OCI-LY1 (cell line): ENCODE results near the gene XPO6.
A peak's percentile ranks its signal among the peaks of the same experiment; 100 is the strongest.

Experiments used
- H2AFZ ChIP-seq: fragments of 200-600 bp; sonication (generic), shearing (Covaris generic); 2 replicates; pipeline ENCODE4 v1.6.0; 2014; ENCODE audit warnings: antibody characterized with exemption, mild to moderate bottlenecking, low read length
- H3F3A ChIP-seq: fragments of 200-600 bp; sonication (generic), shearing (Covaris generic); 2 replicates; pipeline ENCODE4 v1.6.0; 2014; ENCODE audit warnings: mild to moderate bottlenecking, antibody characterized with exemption, low read length, moderate library complexity; ENCODE audit not compliant: insufficient read depth
- H3K27ac ChIP-seq: fragments of 200-600 bp; sonication (generic); 2 replicates; pipeline ENCODE4 v1.5.1; 2014; ENCODE audit warnings: low read length, mixed run types, mild to moderate bottlenecking, low read depth; ENCODE audit not compliant: poor library complexity, severe bottlenecking
- H3K27me3 ChIP-seq: fragments of 200-600 bp; sonication (generic); 2 replicates; pipeline ENCODE4 v1.6.0; 2014; ENCODE audit warnings: antibody characterized with exemption, mild to moderate bottlenecking, low read length, moderate library complexity; ENCODE audit not compliant: insufficient read depth
- H3K36me3 ChIP-seq: fragments of 200-600 bp; sonication (generic); 2 replicates; pipeline ENCODE4 v1.6.1; 2014; ENCODE audit warnings: mild to moderate bottlenecking, antibody characterized with exemption, low read length, moderate library complexity, mixed read lengths; ENCODE audit not compliant: insufficient read depth
- H3K4me1 ChIP-seq: fragments of 200-600 bp; sonication (generic); 2 replicates; pipeline ENCODE4 v1.5.1; 2014; ENCODE audit warnings: mild to moderate bottlenecking, low read length, moderate library complexity; ENCODE audit not compliant: insufficient read depth, severe bottlenecking
- H3K4me2 ChIP-seq: fragments of 200-600 bp; sonication (generic), shearing (Covaris generic); 2 replicates; pipeline ENCODE4 v1.6.1; 2014; ENCODE audit warnings: low read length
- H3K4me3 ChIP-seq: fragments of 200-600 bp; sonication (generic); 2 replicates; pipeline ENCODE4 v1.5.1; 2014; ENCODE audit warnings: low read length, low read depth, mild to moderate bottlenecking, mixed read lengths; ENCODE audit not compliant: poor library complexity, severe bottlenecking
- H3K79me2 ChIP-seq: fragments of 200-600 bp; shearing (Covaris generic); 2 replicates; pipeline ENCODE4 v1.6.1; 2016; ENCODE audit warnings: mixed run types, low read length, mixed read lengths; ENCODE audit not compliant: insufficient read depth
- H3K9ac ChIP-seq: fragments of 200-600 bp; sonication (generic), shearing (Covaris generic); 2 replicates; pipeline ENCODE4 v1.6.1; 2014; ENCODE audit warnings: mild to moderate bottlenecking, low read length, mixed read lengths
- H3K9me2 ChIP-seq: fragments of 200-600 bp; sonication (generic), shearing (Covaris generic); 2 replicates; pipeline ENCODE4 v1.6.1; 2014; ENCODE audit warnings: low read depth, mild to moderate bottlenecking, low read length, mixed read lengths
- H3K9me3 ChIP-seq: fragments of 200-600 bp; shearing (Covaris generic); 2 replicates; pipeline ENCODE4 v1.6.1; 2014; ENCODE audit warnings: low read length, mixed read lengths
- H4K20me1 ChIP-seq: fragments of 200-600 bp; sonication (generic), shearing (Covaris generic); 2 replicates; pipeline ENCODE4 v1.6.0; 2016; ENCODE audit warnings: mild to moderate bottlenecking, low read length; ENCODE audit not compliant: insufficient read depth
- EZH2 ChIP-seq: fragments of 200-600 bp; sonication (generic), shearing (Covaris generic); IDR thresholded peaks from 2 replicates; pipeline ENCODE4 v1.8.0; 2017; ENCODE audit warnings: borderline replicate concordance, mixed run types, mild to moderate bottlenecking, antibody characterized with exemption, low read length, moderate library complexity, mixed read lengths
- TF ChIP-seq, protein P1 (sequence below): fragments of 200-600 bp; sonication (generic), shearing (Covaris generic); IDR thresholded peaks from 2 replicates; pipeline ENCODE4 v1.5.1; 2017; ENCODE audit warnings: mild to moderate bottlenecking, antibody characterized with exemption, low read length, moderate library complexity, mixed read lengths

Gene XPO6

DNA sequence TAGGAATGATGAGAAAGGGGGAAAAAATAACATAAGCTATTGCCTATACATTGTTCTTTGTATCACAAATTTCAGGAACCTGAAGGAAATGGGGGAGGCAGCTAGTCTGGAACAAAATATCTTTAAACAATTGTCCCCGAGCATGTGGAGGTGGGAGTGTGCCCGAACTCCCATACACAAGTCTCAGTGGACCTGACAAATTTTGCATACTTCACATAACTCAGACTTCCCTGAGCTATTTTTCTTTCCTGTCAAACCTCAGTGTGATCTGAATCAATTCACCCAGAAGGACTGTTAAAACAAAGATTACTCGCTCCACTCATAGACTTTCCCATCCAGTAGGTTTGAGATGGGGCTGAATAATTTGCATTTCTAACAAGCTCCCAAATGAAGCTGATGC, 1.6 kb upstream of the XPO6 start:
- Histone ChIP-seq H2AFZ (no peak overlapping the region), H3K9me2 (no peaks in the 10 kb centered on the region), H4K20me1 (no peaks in the 10 kb centered on the region), H3F3A (no peaks in the 10 kb centered on the region), H3K9me3 (no peaks in the 10 kb centered on the region), H3K4me1 (peaks cover 27% of the 10 kb centered on the region), H3K27ac (no peak overlapping the region), H3K4me3 (no peak overlapping the region), H3K9ac (no peak overlapping the region), H3K4me2 (no peak overlapping the region), H3K27me3 (no peaks in the 10 kb centered on the region), H3K79me2 (peaks cover 28% of the 10 kb centered on the region), H3K36me3 (peaks cover 17% of the 10 kb centered on the region)
- TF ChIP-seq EZH2: no peak
- TF ChIP-seq, protein P1, sequence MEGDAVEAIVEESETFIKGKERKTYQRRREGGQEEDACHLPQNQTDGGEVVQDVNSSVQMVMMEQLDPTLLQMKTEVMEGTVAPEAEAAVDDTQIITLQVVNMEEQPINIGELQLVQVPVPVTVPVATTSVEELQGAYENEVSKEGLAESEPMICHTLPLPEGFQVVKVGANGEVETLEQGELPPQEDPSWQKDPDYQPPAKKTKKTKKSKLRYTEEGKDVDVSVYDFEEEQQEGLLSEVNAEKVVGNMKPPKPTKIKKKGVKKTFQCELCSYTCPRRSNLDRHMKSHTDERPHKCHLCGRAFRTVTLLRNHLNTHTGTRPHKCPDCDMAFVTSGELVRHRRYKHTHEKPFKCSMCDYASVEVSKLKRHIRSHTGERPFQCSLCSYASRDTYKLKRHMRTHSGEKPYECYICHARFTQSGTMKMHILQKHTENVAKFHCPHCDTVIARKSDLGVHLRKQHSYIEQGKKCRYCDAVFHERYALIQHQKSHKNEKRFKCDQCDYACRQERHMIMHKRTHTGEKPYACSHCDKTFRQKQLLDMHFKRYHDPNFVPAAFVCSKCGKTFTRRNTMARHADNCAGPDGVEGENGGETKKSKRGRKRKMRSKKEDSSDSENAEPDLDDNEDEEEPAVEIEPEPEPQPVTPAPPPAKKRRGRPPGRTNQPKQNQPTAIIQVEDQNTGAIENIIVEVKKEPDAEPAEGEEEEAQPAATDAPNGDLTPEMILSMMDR: no peak

DNA sequence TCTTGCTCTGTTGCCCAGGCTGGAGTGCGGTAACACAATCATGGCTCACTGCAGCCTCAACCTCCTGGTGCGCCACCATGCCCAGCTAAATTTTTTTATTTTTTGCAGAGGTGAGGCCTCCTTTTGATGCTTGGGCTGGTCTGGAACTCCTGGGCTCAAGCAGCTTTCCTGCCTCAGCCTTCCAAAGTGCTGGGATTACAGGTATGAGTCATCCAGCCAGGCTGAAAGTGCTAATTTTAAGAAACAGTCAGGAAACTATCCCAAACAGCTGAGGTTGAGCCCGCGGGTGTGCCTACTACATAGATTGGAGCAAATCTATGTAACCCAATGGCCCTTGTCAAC, 738 bp upstream of the XPO6 start:
- Histone ChIP-seq H3K9me2 (no peaks in the 10 kb centered on the region), H3K79me2 (peaks cover 37% of the 10 kb centered on the region), H2AFZ (peak overlapping the region; percentile 61), H4K20me1 (no peaks in the 10 kb centered on the region), H3K27ac (peak overlapping the region; percentile 11), H3K9me3 (no peaks in the 10 kb centered on the region), H3K4me3 (peak overlapping the region; percentile 60), H3K27me3 (no peaks in the 10 kb centered on the region), H3K4me2 (peak overlapping the region; percentile 67), H3K9ac (peak overlapping the region; percentile 52), H3F3A (no peaks in the 10 kb centered on the region), H3K36me3 (peaks cover 26% of the 10 kb centered on the region), H3K4me1 (peaks cover 34% of the 10 kb centered on the region)
- TF ChIP-seq, protein P1: no peak
- no peak for TF ChIP-seq EZH2

DNA sequence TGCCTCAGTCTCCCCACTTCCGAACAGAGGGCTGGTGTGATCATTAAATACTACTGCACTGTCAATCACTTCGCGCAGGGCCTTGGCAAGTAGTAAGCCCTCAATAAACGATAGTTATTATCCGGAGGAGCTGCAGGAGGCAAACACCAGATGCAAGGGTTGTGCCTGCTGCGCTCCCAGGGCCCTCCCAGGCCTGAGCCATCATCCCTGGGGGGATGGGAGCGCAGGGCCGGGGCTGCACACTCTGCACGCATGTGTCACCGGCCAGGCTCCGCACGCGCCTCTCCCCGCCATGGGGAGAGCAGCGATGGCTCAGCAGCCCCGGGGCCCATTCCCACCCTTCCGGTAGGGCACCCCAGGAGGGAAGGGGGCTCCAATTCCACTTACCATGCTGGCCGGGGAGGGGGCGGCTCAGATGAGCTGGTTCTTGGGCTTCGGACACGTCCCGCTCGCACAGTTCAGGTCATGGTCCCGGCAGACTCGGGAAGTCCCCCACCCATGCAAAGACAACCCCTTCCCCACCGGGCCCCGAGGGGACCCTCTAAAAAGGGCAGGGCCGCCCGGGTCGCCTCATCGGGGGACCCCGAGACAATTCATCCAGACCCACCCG, 681 bp downstream of the XPO6 start:
- peak overlapping the region; percentile 97 for H3K9ac ChIP-seq
- no peaks in the 10 kb centered on the region for H4K20me1 ChIP-seq
- peak overlapping the region; percentile 73 for H3K27ac ChIP-seq
- no peaks in the 10 kb centered on the region for H3F3A ChIP-seq
- H3K36me3 ChIP-seq: peaks cover 38% of the 10 kb centered on the region
- H3K9me2 ChIP-seq: no peaks in the 10 kb centered on the region
- H3K27me3 ChIP-seq: no peaks in the 10 kb centered on the region
- peaks cover 35% of the 10 kb centered on the region for H3K4me1 ChIP-seq
- no peak for TF ChIP-seq EZH2
- TF ChIP-seq, protein P1: no peak
- H3K4me2 ChIP-seq: peak overlapping the region; percentile 100
- peaks cover 50% of the 10 kb centered on the region for H3K79me2 ChIP-seq
- H3K9me3 ChIP-seq: no peaks in the 10 kb centered on the region
- H2AFZ ChIP-seq: no peak overlapping the region
- peak overlapping the region; percentile 99 for H3K4me3 ChIP-seq
